Ovary (tissue), 9 donors: ENCODE data around the gene ANKS1B. TPM values are rescaled to one million over a fixed set of nuclear protein-coding genes. Genes with fewer than 3 reads are reported as not detected.

ENCODE experiments used
- DNase-seq, 5 donors: peaks; one replicate each; pipeline ENCODE4 v3.0.0-alpha.2; 2019 to 2020
- H3K27ac ChIP-seq, 2 donors: fragments of 200-600 bp; one replicate each; pipeline versions ENCODE4 v1.5.1 to v1.8.0; 2019 to 2022
- H3K27me3 ChIP-seq: fragments of 200-600 bp; one replicate; pipeline ENCODE4 v1.8.0; 2022
- H3K36me3 ChIP-seq: fragments of 200-600 bp; sonication (generic); one replicate; pipeline ENCODE4 v1.5.1; 2019
- H3K4me1 ChIP-seq: one replicate; pipeline ENCODE4 v1.8.1; 2013; ENCODE audit warnings: mild to moderate bottlenecking, moderate library complexity; ENCODE audit not compliant: insufficient read depth
- H3K4me3 ChIP-seq: fragments of 200-600 bp; sonication (generic); one replicate; pipeline ENCODE4 v1.5.1; 2017
- H3K9me3 ChIP-seq, 2 donors: fragments of 200-600 bp in 1 of 2; sonication (generic) in 1 of 2; one replicate each; pipeline versions ENCODE4 v1.5.1 to v1.8.1; 2013 to 2019; ENCODE audit warnings: mild to moderate bottlenecking in 1 of 2, moderate library complexity in 1 of 2
- CTCF ChIP-seq, 3 donors: fragments of 450-650 bp in 2 of 3; fragments of 200-600 bp in 1 of 3; IDR thresholded peaks; one replicate each; pipeline versions ENCODE4 v1.5.1 to v1.8.0; 2016 to 2022; ENCODE audit warnings: antibody characterized with exemption in 3 of 3, mild to moderate bottlenecking in 1 of 3
- EP300 ChIP-seq: sonication (generic); formaldehyde crosslinking; IDR thresholded peaks from one replicate; pipeline ENCODE4 v1.6.1; 2017; ENCODE audit warnings: antibody characterized with exemption
- POLR2A ChIP-seq: fragments of 450-650 bp; IDR thresholded peaks from one replicate; pipeline ENCODE4 v1.6.1; 2017; ENCODE audit warnings: antibody characterized with exemption, mild to moderate bottlenecking, moderate library complexity
- WGBS, 3 donors: extraction: QIAGEN DNeasy Blood & Tissue Kit in 1 of 3; methylation state at CpG; one replicate each; pipeline versions ENCODE4 v1.1.5 to v1.1.7; 2013 to 2017; 5-methylcytosine and 5-hydroxymethylcytosine counted together
- intact Hi-C, 4 donors: fragments of 100-400 bp; cut with DNase I; formaldehyde crosslinking; loops; one replicate each; pipeline versions ENCODE4 v1.11.0 to v1.15.1; 2022 to 2023
- polyA plus RNA-seq, 2 donors: library from polyadenylated mRNA; stranded (reverse); fragments of 200-250 nt in 1 of 2; fragments of 350-450 nt in 1 of 2; fragmentation: Illumina TruSeq in 1 of 2; extraction: RNeasy Lipid Tissue Mini Kit (QIAGEN cat#74804) in 1 of 2; gene quantifications; one replicate each; pipeline ENCODE4 v1.2.3, GENCODE V29; 2013 to 2014
- total RNA-seq, 7 donors: library from RNA; depleted of rRNA in 2 of 7; stranded (reverse); fragments of >200 nt in 2 of 7; fragmentation: NEBNext Ultra II Directional in 3 of 7; extraction: Animal tissue kit (Norgen Biotek cat#: 25700) in 3 of 7; gene quantifications; one replicate each; pipeline versions ENCODE4 v1.1.0 to v1.2.4, GENCODE V29; 2016 to 2023
- donor health status: DM: no; HTN: no; CAD: no; lungs with moderate emphysema.
- donor health status: DM: no; HTN: no; CAD: no.
- donor health status: Bipolar disorder and iron deficiency.
- donor health status: DM: yes; HTN: yes; CAD: no.
- donor health status: DM: no; HTN: no; CAD: no.
- donor health status: DM: yes; HTN: yes; CAD: no.

ANKS1B gene
- total and polyA plus RNA-seq, 9 donors: 0.80 to 34.9 (median 7.7) TPM

GRCh38 chr12:99122959-99123358 is 861.8 kb downstream of the ANKS1B start:
- Histone ChIP-seq H3K9me3 (no peaks in the 10 kb centered on the region), H3K4me1 (no peaks in the 10 kb centered on the region), H3K36me3 (no peaks in the 10 kb centered on the region), H3K4me3 (no peak overlapping the region), H3K27ac (no peak overlapping the region), H3K27me3 (no peaks in the 10 kb centered on the region)
- intact Hi-C loops: no loop called here
- no peak for DNase-seq
- no peak for TF ChIP-seq EP300
- WGBS, 3 donors: 29 to 57% (median 53%) methylated on average over 2 of the region's 2 CpGs

- Histone ChIP-seq H3K9me3 (no peaks in the 10 kb centered on the region), H3K36me3 (no peaks in the 10 kb centered on the region), H3K27ac (no peak overlapping the region), H3K4me1 (no peaks in the 10 kb centered on the region), H3K27me3 (no peaks in the 10 kb centered on the region), H3K4me3 (no peak overlapping the region)
- WGBS, 3 donors: 78 to 89% (median 80%) methylated on average over 3 of the region's 3 CpGs
- DNase-seq: no peak
- intact Hi-C loops: no loop called here
- TF ChIP-seq CTCF (IDR thresholded peaks at IDR 0.05) (no peak), POLR2A (no peak), EP300 (no peak)
Measured at GRCh38 chr12:99122496-99122895, 862.2 kb downstream of the ANKS1B start.

- 73 to 83% (median 76%) methylated on average over 4 of the region's 4 CpGs for WGBS, 3 donors
- H3K4me3 ChIP-seq: no peak overlapping the region
- intact Hi-C loops: no loop called here
- TF ChIP-seq POLR2A (no peak), CTCF (IDR thresholded peaks at IDR 0.05) (no peak), EP300 (no peak)
- H3K4me1 ChIP-seq: no peaks in the 10 kb centered on the region
- no peaks in the 10 kb centered on the region for H3K36me3 ChIP-seq
- no peaks in the 10 kb centered on the region for H3K9me3 ChIP-seq
- no peak overlapping the region for H3K27ac ChIP-seq
- DNase-seq: no peak
- no peaks in the 10 kb centered on the region for H3K27me3 ChIP-seq
Measured at GRCh38 chr12:99121546-99121945, 863.2 kb downstream of the ANKS1B start.

- DNase-seq: no peak
- no peak overlapping the region for H3K4me3 ChIP-seq
- H3K36me3 ChIP-seq: no peaks in the 10 kb centered on the region
- H3K9me3 ChIP-seq: no peaks in the 10 kb centered on the region
- intact Hi-C loops: no loop called here
- no peaks in the 10 kb centered on the region for H3K4me1 ChIP-seq
- no peak overlapping the region for H3K27ac ChIP-seq
- TF ChIP-seq POLR2A (no peak), CTCF (IDR thresholded peaks at IDR 0.05) (no peak), EP300 (no peak)
- 73 to 79% (median 73%) methylated on average over 10 of the region's 10 CpGs for WGBS, 3 donors
- no peaks in the 10 kb centered on the region for H3K27me3 ChIP-seq
Measured at GRCh38 chr12:99119943-99120342, 864.8 kb downstream of the ANKS1B start.

DNA sequence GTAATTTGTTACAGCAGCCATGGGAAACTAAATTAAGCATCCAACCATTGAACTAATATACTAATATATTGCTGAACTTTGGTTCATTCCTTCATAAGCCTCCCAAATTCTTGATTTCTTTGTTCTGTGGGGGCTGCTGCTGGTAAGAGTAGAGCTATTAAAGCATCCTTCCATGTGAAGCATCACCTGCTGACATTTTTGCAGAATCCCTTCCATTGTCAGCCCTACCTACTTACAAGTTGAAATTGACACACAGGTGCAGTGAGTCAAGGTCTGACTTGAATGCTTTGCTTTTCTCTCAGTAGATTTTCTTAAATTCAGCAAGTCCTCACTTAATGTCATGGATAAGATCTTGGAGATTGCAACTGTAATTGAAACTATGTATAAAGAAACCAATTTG is 865.3 kb downstream of the ANKS1B start:
- no peaks in the 10 kb centered on the region for H3K27me3 ChIP-seq
- TF ChIP-seq CTCF (IDR thresholded peaks at IDR 0.05): no peak
- TF ChIP-seq POLR2A: no peak
- no peak for TF ChIP-seq EP300
- intact Hi-C loops: no loop called here
- no peaks in the 10 kb centered on the region for H3K9me3 ChIP-seq
- no peak overlapping the region for H3K4me3 ChIP-seq
- DNase-seq: no peak
- no peak overlapping the region for H3K27ac ChIP-seq
- no peaks in the 10 kb centered on the region for H3K4me1 ChIP-seq
- no peaks in the 10 kb centered on the region for H3K36me3 ChIP-seq
